Trophoblast cell (in vitro differentiated cells and primary cell): Measurements from ENCODE around the gene DLGAP4.
"Not testable (repeated sequence)": the region's sequence is repeated elsewhere in the genome, so short reads cannot be mapped to it uniquely, and the experiment has no call there.

Experiments
- DNase-seq, 2 donors: peaks; one replicate each; pipeline ENCODE4 v3.0.0-alpha.2; 2016
- H2AFZ ChIP-seq: 2 replicates; pipeline ENCODE4 v1.6.1; 2013; ENCODE audit warnings: low read length, moderate library complexity, mild to moderate bottlenecking; ENCODE audit not compliant: insufficient read depth, poor library complexity
- H2AK5ac ChIP-seq: 2 replicates; pipeline ENCODE4 v1.6.1; 2013; ENCODE audit warnings: mild to moderate bottlenecking, low read length
- H2BK120ac ChIP-seq: 2 replicates; pipeline ENCODE4 v1.6.1; 2013; ENCODE audit warnings: low read length, mild to moderate bottlenecking, moderate library complexity; ENCODE audit not compliant: insufficient read depth, poor library complexity
- H2BK12ac ChIP-seq: 2 replicates; pipeline ENCODE4 v1.6.1; 2013; ENCODE audit warnings: mild to moderate bottlenecking, low read length, moderate library complexity
- H2BK5ac ChIP-seq: 2 replicates; pipeline ENCODE4 v1.6.1; 2013; ENCODE audit warnings: low read length, low read depth, moderate library complexity, mild to moderate bottlenecking; ENCODE audit not compliant: poor library complexity
- H3K14ac ChIP-seq: 2 replicates; pipeline ENCODE4 v1.6.1; 2013; ENCODE audit warnings: mild to moderate bottlenecking, low read length
- H3K18ac ChIP-seq: 2 replicates; pipeline ENCODE4 v1.6.1; 2013; ENCODE audit warnings: mild to moderate bottlenecking, low read length
- H3K23ac ChIP-seq: 2 replicates; pipeline ENCODE4 v1.6.1; 2013; ENCODE audit warnings: low read length
- H3K27ac ChIP-seq: 2 replicates; pipeline ENCODE4 v1.5.1; 2013; ENCODE audit warnings: low read depth, mild to moderate bottlenecking, inconsistent platforms, low read length, moderate library complexity
- H3K27me3 ChIP-seq: 2 replicates; pipeline ENCODE4 v1.6.1; 2013; ENCODE audit warnings: inconsistent platforms, mild to moderate bottlenecking, low read length, moderate library complexity; ENCODE audit not compliant: insufficient read depth
- H3K36me3 ChIP-seq, 2 experiments: 1 replicate in 1 of 2; 2 replicates in 1 of 2; pipeline ENCODE4 v1.6.1; 2013; ENCODE audit warnings: low read length in 2 of 2, mild to moderate bottlenecking in 2 of 2, moderate library complexity in 1 of 2; ENCODE audit not compliant: insufficient read depth in 2 of 2, control insufficient read depth in 1 of 2
- H3K4ac ChIP-seq: 2 replicates; pipeline ENCODE4 v1.6.1; 2013; ENCODE audit warnings: low read depth, mild to moderate bottlenecking, low read length, moderate library complexity
- H3K4me1 ChIP-seq, 2 experiments: 1 replicate in 1 of 2; 2 replicates in 1 of 2; pipeline ENCODE4 v1.6.1; 2013; ENCODE audit warnings: low read length in 2 of 2, mild to moderate bottlenecking in 2 of 2, moderate library complexity in 1 of 2; ENCODE audit not compliant: insufficient read depth in 2 of 2, control insufficient read depth in 1 of 2
- H3K4me2 ChIP-seq: 2 replicates; pipeline ENCODE4 v1.6.1; 2013; ENCODE audit warnings: inconsistent platforms, mild to moderate bottlenecking, low read length, moderate library complexity
- H3K4me3 ChIP-seq: 2 replicates; pipeline ENCODE4 v1.5.1; 2013; ENCODE audit warnings: mild to moderate bottlenecking, low read depth, low read length, inconsistent platforms
- H3K79me1 ChIP-seq: one replicate; pipeline ENCODE4 v1.6.1; 2013; ENCODE audit warnings: low read length
- H3K79me2 ChIP-seq: 2 replicates; pipeline ENCODE4 v1.6.1; 2013; ENCODE audit warnings: low read length, mild to moderate bottlenecking; ENCODE audit not compliant: control insufficient read depth, insufficient read depth, poor library complexity
- H3K9ac ChIP-seq: 2 replicates; pipeline ENCODE4 v1.6.1; 2013; ENCODE audit warnings: mild to moderate bottlenecking, low read length
- H3K9me3 ChIP-seq: 2 replicates; pipeline ENCODE4 v1.6.1; 2013; ENCODE audit warnings: low read depth, mild to moderate bottlenecking, control low read depth, inconsistent platforms, low read length; ENCODE audit not compliant: insufficient read depth
- H4K12ac ChIP-seq: 2 replicates; pipeline ENCODE4 v1.6.1; 2013; ENCODE audit warnings: low read depth, mild to moderate bottlenecking, low read length, moderate library complexity
- H4K8ac ChIP-seq: 2 replicates; pipeline ENCODE4 v1.6.1; 2013; ENCODE audit warnings: low read depth, mild to moderate bottlenecking, low read length, moderate library complexity
- H4K91ac ChIP-seq: one replicate; pipeline ENCODE4 v1.6.1; 2013; ENCODE audit warnings: low read depth, mild to moderate bottlenecking, low read length, moderate library complexity
- WGBS: extraction: QIAGEN DNeasy Blood & Tissue Kit; methylation state at CpG from one replicate; pipeline ENCODE4 v1.1.7; 2013; ENCODE audit warnings: missing lambda C conversion rate; ENCODE audit not compliant: insufficient read length, insufficient coverage; ENCODE audit errors: extremely low coverage; 5-methylcytosine and 5-hydroxymethylcytosine counted together

Gene DLGAP4

DNA sequence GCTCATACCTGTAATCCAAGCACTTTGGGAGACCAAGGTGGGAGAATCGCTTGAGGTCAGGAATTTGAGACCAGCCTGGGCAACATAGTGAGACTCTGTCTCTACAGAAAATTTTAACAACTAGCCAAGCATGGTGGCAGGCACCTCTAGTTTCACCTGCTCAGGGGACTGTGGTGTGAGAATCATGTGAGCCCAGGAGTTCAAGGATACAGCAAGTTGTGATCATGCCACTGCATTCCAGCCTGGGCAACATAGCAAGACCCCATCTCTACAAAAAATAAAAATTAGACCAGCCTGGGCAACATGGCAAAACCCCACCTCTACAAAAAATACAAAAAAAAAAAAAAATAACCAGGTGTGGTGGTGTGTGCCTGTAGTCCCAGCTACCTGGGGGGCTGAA lies 73.8 kb downstream of the DLGAP4 start:
- H3K27me3 ChIP-seq, H3K9me3 ChIP-seq, H2AFZ ChIP-seq, H4K12ac ChIP-seq, H3K4me1 ChIP-seq, H3K4ac ChIP-seq, H3K14ac ChIP-seq, H3K27ac ChIP-seq, H3K79me2 ChIP-seq, H4K91ac ChIP-seq, H2BK5ac ChIP-seq, H3K4me2 ChIP-seq, H2BK120ac ChIP-seq, H3K18ac ChIP-seq, H3K36me3 ChIP-seq, H3K79me1 ChIP-seq, DNase-seq, H3K4me3 ChIP-seq, H3K9ac ChIP-seq, H4K8ac ChIP-seq, H2BK12ac ChIP-seq, H2AK5ac ChIP-seq, H3K23ac ChIP-seq: not testable (repeated sequence)
- no CpG with 5 or more reads among the region's 1 CpG for WGBS

GRCh38 chr20:36384022-36384619 lies 78.0 kb downstream of the DLGAP4 start:
- H4K12ac ChIP-seq = no peak overlapping the region
- H3K79me2 ChIP-seq = no peaks in the 10 kb centered on the region
- no peaks in the 10 kb centered on the region for H3K4me1 ChIP-seq
- no CpG with 5 or more reads among the region's 6 CpGs for WGBS
- H3K27ac ChIP-seq = no peak overlapping the region
- H3K79me1 ChIP-seq = no peaks in the 10 kb centered on the region
- H3K4me3 ChIP-seq = no peak overlapping the region
- H4K91ac ChIP-seq = no peak overlapping the region
- H2AFZ ChIP-seq = no peak overlapping the region
- H3K23ac ChIP-seq = no peak overlapping the region
- H2BK5ac ChIP-seq = no peak overlapping the region
- H3K9ac ChIP-seq = no peak overlapping the region
- no peak overlapping the region for H2AK5ac ChIP-seq
- no peak overlapping the region for H3K14ac ChIP-seq
- no peak overlapping the region for H3K4ac ChIP-seq
- H2BK120ac ChIP-seq = no peak overlapping the region
- peak; percentile 24 to 62 for DNase-seq
- no peaks in the 10 kb centered on the region for H3K9me3 ChIP-seq
- no peak overlapping the region for H3K18ac ChIP-seq
- no peak overlapping the region for H3K4me2 ChIP-seq
- H4K8ac ChIP-seq = no peak overlapping the region
- H3K27me3 ChIP-seq = no peaks in the 10 kb centered on the region
- no peaks in the 10 kb centered on the region for H3K36me3 ChIP-seq
- H2BK12ac ChIP-seq = no peak overlapping the region

DNA sequence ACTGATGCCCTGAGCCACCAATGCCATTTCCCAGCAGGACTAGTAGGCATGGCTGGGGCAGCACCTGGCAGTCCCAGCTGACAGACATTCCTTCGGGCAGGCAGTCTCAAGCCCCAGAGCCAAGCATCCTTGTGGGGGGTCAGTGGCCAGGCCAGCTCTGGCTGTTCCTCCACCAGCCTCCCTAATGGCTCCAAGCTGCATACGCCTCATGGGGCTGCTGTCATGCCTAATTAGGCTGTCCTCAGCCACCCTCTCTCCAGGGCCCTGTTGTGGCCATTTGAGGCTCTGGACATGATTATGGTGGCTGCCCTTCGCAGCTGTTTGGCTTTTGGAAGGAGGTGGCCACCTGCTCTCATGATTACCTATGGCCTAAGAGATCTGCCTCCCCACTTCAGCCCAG lies 79.4 kb downstream of the DLGAP4 start:
- Histone ChIP-seq H3K79me1 (no peaks in the 10 kb centered on the region), H3K4me2 (no peak overlapping the region), H2AFZ (no peak overlapping the region), H4K12ac (no peak overlapping the region), H2BK5ac (no peak overlapping the region), H3K18ac (no peak overlapping the region), H3K27me3 (no peaks in the 10 kb centered on the region), H3K4ac (no peak overlapping the region), H2BK120ac (no peak overlapping the region), H3K27ac (no peak overlapping the region), H3K36me3 (no peaks in the 10 kb centered on the region), H2AK5ac (no peak overlapping the region), H2BK12ac (no peak overlapping the region), H3K4me3 (no peak overlapping the region), H3K79me2 (no peaks in the 10 kb centered on the region), H3K14ac (no peak overlapping the region), H3K4me1 (no peaks in the 10 kb centered on the region), H3K9me3 (no peaks in the 10 kb centered on the region), H4K91ac (no peak overlapping the region), H4K8ac (no peak overlapping the region), H3K9ac (no peak overlapping the region), H3K23ac (no peak overlapping the region)
- no peak for DNase-seq
- whole genome bisulfite sequencing = no CpG with 5 or more reads among the region's 3 CpGs

GRCh38 chr20:36386236-36386635 lies 80.1 kb downstream of the DLGAP4 start:
- H2BK120ac ChIP-seq = no peak overlapping the region
- DNase-seq = no peak
- no peak overlapping the region for H2AK5ac ChIP-seq
- H4K8ac ChIP-seq = no peak overlapping the region
- no peak overlapping the region for H3K4me2 ChIP-seq
- no peak overlapping the region for H4K12ac ChIP-seq
- no peak overlapping the region for H2BK12ac ChIP-seq
- no peaks in the 10 kb centered on the region for H3K79me2 ChIP-seq
- H3K14ac ChIP-seq = no peak overlapping the region
- H3K4me1 ChIP-seq = peaks cover 0 to under 1% of the 10 kb centered on the region in 2 experiments
- H3K4me3 ChIP-seq = no peak overlapping the region
- H3K9ac ChIP-seq = no peak overlapping the region
- no peak overlapping the region for H3K23ac ChIP-seq
- no peak overlapping the region for H3K4ac ChIP-seq
- no peaks in the 10 kb centered on the region for H3K9me3 ChIP-seq
- H2BK5ac ChIP-seq = no peak overlapping the region
- no peaks in the 10 kb centered on the region for H3K36me3 ChIP-seq
- H2AFZ ChIP-seq = no peak overlapping the region
- no peak overlapping the region for H3K27ac ChIP-seq
- H3K79me1 ChIP-seq = no peaks in the 10 kb centered on the region
- no peak overlapping the region for H4K91ac ChIP-seq
- H3K18ac ChIP-seq = no peak overlapping the region
- no peaks in the 10 kb centered on the region for H3K27me3 ChIP-seq
